ENCODE data around the gene NRTN. TPM values are rescaled to one million over a fixed set of nuclear protein-coding genes. Genes with fewer than 3 reads are reported as not detected.

Gene NRTN
- total and polyA plus RNA-seq, 2 of the 13 experiments (the other 11 are each of a cell fraction or from before 2014, with no cell fraction given) = 4.1 to 5.3 TPM

DNA sequence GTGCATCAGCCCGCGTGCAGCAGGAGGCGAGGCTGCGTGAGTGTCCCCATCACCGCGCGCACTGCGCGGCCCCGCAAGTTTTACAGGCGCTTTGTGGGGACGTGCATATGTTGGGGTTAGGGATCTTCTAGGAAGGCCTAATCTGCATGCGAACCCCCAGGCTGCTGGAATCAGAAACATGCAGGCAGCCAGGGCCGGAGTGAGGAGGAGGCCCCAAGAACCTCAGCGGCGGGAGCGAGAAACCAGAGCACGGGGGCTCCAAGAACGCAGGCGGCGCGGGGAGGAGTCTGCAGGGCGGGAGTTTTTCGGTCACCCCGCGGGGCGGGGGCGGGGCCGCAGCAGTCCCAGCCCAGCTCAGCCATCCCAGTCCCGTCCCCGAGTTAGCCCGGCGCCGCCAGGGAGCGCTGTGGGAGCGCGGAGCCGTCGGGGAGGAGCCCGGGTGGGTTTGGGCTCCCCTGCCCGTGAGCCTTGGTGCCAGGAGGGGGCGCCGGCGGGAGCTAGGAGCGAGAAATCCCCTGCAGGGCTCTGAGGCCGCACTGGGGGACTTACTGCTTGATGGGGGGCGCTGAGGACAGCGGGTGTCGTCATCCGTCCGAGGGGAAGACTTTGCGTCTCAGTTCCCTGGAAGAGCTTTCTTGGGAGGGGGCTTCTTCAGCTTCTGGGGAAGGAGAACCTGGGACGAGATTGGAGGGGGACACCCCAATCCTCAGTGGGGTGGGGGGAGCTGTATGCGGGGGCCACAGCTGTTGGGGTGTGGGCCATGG lies 933 bp upstream of the NRTN start (continued):
- TF ChIP-seq, protein P1, sequence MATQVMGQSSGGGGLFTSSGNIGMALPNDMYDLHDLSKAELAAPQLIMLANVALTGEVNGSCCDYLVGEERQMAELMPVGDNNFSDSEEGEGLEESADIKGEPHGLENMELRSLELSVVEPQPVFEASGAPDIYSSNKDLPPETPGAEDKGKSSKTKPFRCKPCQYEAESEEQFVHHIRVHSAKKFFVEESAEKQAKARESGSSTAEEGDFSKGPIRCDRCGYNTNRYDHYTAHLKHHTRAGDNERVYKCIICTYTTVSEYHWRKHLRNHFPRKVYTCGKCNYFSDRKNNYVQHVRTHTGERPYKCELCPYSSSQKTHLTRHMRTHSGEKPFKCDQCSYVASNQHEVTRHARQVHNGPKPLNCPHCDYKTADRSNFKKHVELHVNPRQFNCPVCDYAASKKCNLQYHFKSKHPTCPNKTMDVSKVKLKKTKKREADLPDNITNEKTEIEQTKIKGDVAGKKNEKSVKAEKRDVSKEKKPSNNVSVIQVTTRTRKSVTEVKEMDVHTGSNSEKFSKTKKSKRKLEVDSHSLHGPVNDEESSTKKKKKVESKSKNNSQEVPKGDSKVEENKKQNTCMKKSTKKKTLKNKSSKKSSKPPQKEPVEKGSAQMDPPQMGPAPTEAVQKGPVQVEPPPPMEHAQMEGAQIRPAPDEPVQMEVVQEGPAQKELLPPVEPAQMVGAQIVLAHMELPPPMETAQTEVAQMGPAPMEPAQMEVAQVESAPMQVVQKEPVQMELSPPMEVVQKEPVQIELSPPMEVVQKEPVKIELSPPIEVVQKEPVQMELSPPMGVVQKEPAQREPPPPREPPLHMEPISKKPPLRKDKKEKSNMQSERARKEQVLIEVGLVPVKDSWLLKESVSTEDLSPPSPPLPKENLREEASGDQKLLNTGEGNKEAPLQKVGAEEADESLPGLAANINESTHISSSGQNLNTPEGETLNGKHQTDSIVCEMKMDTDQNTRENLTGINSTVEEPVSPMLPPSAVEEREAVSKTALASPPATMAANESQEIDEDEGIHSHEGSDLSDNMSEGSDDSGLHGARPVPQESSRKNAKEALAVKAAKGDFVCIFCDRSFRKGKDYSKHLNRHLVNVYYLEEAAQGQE (IDR thresholded peaks at IDR 0.05; ENCODE audit: borderline replicate concordance in 1 of 2, low read depth in 1 of 2, low read length in 2 of 2) = 0 out of 4 replicates have a peak, but pooled peaks of 1 of the 2 experiments have one; percentile 7
- TF ChIP-seq ISX (CRISPR knock-in tag; conservative IDR thresholded peaks at IDR 0.05) = no peak
- TF ChIP-seq ZNF570 (CRISPR knock-in tag; IDR thresholded peaks at IDR 0.05; ENCODE audit: borderline replicate concordance) = no peak
- no peak for TF ChIP-seq ZBTB37 (CRISPR knock-in tag; IDR thresholded peaks at IDR 0.05)
- TF ChIP-seq ZFYVE20 (CRISPR knock-in tag; IDR thresholded peaks at IDR 0.05; ENCODE audit: borderline replicate concordance, low read depth) = no peak
- peak; percentile 70 for TF ChIP-seq HNRNPLL (IDR thresholded peaks at IDR 0.05; ENCODE audit: low read depth, low read length, poor library complexity, severe bottlenecking)
- peak; percentile 25; the same call in 1 of the 2 replicates for TF ChIP-seq HNF4G (IDR thresholded peaks at IDR 0.05; ENCODE audit: borderline replicate concordance, low read depth, low read length)
- TF ChIP-seq HNF4G (CRISPR knock-in tag; IDR thresholded peaks at IDR 0.05; ENCODE audit: borderline replicate concordance, low read depth) = no peak
- TF ChIP-seq MYNN (CRISPR knock-in tag; IDR thresholded peaks at IDR 0.05; ENCODE audit: low read depth) = no peak
- TF ChIP-seq ZNF44 (CRISPR knock-in tag; IDR thresholded peaks at IDR 0.05) = no peak; the same call in 1 of the 2 replicates
- TF ChIP-seq KDM1A (CRISPR knock-in tag; IDR thresholded peaks at IDR 0.05) = no peak
- no peak for TF ChIP-seq ZNF367 (CRISPR knock-in tag; IDR thresholded peaks at IDR 0.05; ENCODE audit: borderline replicate concordance)
- TF ChIP-seq RXRB (CRISPR knock-in tag; IDR thresholded peaks at IDR 0.05; ENCODE audit: borderline replicate concordance) = peak; percentile 55
- peak; percentile 99 for TF ChIP-seq CTCF (CRISPR knock-in tag; IDR thresholded peaks at IDR 0.05)
